ENCODE data around the gene FITM2. TPM values are rescaled to one million over a fixed set of nuclear protein-coding genes. Genes with fewer than 3 reads are reported as not detected.

Gene FITM2
- total RNA-seq, 1 donor from 2014 or later: 8.9 TPM

DNA sequence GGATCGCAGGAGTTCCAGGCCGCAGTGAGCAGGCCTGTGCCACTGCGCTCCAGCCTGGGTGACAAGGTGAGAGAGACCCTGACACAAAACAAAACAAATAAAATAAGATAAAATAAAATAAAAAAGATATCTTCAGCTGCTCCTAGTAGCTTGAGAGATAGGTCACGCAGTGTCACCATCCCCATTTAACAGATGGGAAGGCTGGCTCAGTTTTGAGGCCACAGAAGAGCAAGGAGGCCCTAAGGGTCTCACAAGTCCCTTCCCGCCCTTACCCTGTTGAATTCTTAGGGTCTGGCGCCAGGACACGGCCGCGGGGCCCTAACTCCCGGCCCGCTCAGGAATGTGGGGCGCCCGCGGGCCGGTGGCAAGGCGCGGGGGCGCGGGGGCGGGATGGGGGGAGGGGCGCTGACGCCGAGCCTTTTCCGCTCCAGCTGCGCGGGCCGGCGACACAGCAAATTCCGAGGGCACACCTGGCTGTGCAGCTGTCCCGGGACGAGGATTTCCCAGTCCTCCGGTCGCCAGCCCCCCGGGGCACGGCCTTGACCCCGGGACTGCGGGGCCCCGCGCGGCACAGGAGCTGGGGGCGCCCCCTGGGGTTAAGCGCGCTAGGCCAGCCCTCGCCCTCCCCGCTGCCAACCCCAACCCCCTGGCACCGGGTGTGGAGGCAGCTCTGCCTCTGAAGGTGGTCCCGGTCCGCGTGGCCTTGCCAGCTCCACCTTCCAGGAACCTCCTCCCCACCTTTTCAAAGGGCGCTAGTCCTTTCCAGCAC, 15.6 kb upstream of the FITM2 start:
- DNase-seq (ENCODE audit: extremely low spot score, unreplicated experiment): no peak
- peaks cover 17% of the 10 kb centered on the region for H3K27me3 Mint-ChIP-seq (ENCODE audit: unreplicated experiment)
- peaks cover 6% of the 10 kb centered on the region for H3K4me1 Mint-ChIP-seq (ENCODE audit: unreplicated experiment)
- H3K27ac Mint-ChIP-seq (ENCODE audit: unreplicated experiment): no peak overlapping the region
- no peaks in the 10 kb centered on the region for H3K36me3 Mint-ChIP-seq (ENCODE audit: unreplicated experiment)
- no peaks in the 10 kb centered on the region for H3K9me3 Mint-ChIP-seq (ENCODE audit: unreplicated experiment)
- TF ChIP-seq, protein P1, sequence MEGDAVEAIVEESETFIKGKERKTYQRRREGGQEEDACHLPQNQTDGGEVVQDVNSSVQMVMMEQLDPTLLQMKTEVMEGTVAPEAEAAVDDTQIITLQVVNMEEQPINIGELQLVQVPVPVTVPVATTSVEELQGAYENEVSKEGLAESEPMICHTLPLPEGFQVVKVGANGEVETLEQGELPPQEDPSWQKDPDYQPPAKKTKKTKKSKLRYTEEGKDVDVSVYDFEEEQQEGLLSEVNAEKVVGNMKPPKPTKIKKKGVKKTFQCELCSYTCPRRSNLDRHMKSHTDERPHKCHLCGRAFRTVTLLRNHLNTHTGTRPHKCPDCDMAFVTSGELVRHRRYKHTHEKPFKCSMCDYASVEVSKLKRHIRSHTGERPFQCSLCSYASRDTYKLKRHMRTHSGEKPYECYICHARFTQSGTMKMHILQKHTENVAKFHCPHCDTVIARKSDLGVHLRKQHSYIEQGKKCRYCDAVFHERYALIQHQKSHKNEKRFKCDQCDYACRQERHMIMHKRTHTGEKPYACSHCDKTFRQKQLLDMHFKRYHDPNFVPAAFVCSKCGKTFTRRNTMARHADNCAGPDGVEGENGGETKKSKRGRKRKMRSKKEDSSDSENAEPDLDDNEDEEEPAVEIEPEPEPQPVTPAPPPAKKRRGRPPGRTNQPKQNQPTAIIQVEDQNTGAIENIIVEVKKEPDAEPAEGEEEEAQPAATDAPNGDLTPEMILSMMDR (IDR thresholded peaks at IDR 0.05): no peak
- no peak overlapping the region for H3K4me3 Mint-ChIP-seq (ENCODE audit: unreplicated experiment)

DNA sequence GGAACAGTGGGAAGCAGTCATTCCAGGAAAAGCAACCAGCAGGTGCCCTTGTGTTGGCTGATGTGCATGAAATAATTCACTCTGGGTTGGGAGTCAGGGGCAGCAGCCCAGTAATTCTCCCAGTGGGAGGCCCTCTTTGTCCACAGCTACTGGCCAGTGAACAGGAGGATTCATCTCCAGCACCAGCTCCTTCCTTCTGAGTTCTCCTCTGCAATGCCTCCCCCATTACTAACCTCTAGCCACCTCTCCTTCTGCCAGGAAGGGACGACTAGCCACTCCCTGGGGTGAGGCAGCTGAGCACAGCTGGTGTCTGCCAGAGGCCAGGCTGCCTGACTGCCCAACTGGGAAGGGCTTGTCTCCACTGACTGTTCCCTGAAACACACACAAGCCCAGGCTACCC, 13.3 kb upstream of the FITM2 start:
- H3K4me1 Mint-ChIP-seq (ENCODE audit: unreplicated experiment): peaks cover 6% of the 10 kb centered on the region
- no peaks in the 10 kb centered on the region for H3K9me3 Mint-ChIP-seq (ENCODE audit: unreplicated experiment)
- no peak overlapping the region for H3K4me3 Mint-ChIP-seq (ENCODE audit: unreplicated experiment)
- H3K36me3 Mint-ChIP-seq (ENCODE audit: unreplicated experiment): no peaks in the 10 kb centered on the region
- TF ChIP-seq, protein P1 (IDR thresholded peaks at IDR 0.05): no peak
- no peak overlapping the region for H3K27ac Mint-ChIP-seq (ENCODE audit: unreplicated experiment)
- DNase-seq (ENCODE audit: extremely low spot score, unreplicated experiment): no peak
- peaks cover 10% of the 10 kb centered on the region for H3K27me3 Mint-ChIP-seq (ENCODE audit: unreplicated experiment)

DNA sequence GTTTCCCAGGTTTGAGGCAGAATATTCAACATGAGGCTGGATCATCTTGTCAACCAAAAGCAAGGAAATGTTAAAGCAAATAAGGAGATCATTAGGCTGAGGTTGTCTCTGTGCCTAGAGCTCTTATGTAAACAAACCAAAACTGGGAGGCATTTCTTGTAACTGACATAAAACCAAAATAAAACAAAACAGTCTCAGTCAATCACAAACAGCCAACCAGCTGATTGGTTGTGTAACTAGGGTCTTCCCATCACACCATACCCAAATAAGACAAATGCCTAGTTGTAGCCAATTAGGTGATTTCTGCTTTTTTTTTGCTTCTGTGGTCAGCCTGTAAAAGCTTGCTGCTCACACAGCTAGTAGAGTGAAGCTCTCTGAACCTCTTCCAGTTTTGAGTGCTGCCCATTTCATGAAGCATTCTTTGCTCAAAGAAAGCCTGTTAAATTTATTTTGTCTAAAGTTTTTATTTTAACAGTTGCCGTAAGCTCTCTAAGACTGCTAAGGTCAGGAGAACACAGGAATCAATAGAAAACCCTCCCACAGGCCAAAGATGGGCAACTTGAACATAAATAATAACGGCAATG, 8.9 kb upstream of the FITM2 start:
- no peak for DNase-seq (ENCODE audit: extremely low spot score, unreplicated experiment)
- TF ChIP-seq, protein P1 (IDR thresholded peaks at IDR 0.05): no peak

DNA sequence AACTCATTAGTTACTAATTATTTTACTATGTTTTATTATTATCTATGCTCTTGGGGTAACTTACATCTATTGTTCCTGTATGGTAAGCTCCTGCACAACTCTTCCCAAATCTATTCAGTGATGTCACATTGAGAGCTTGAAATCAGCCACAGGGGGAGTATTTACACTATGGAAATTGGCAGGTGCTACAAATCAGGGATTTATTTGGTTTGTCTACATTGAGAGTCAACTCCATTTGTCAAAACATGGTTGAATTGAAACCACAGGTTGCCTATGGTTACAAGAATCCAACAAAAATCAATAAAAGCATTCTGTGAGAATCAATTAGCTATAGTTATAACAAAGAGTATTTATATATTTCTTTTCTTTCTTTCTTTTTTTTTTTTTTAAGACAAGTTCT, 3.9 kb upstream of the FITM2 start:
- Mint-ChIP-seq H3K27me3 (ENCODE audit: unreplicated experiment) (peaks cover 17% of the 10 kb centered on the region), H3K27ac (ENCODE audit: unreplicated experiment) (no peak overlapping the region), H3K4me3 (ENCODE audit: unreplicated experiment) (no peak overlapping the region), H3K4me1 (ENCODE audit: unreplicated experiment) (peaks cover 11% of the 10 kb centered on the region), H3K36me3 (ENCODE audit: unreplicated experiment) (no peaks in the 10 kb centered on the region), H3K9me3 (ENCODE audit: unreplicated experiment) (no peaks in the 10 kb centered on the region)
- no peak for DNase-seq (ENCODE audit: extremely low spot score, unreplicated experiment)
- TF ChIP-seq, protein P1 (IDR thresholded peaks at IDR 0.05): no peak

More for the DNA sequence above, 8.9 kb upstream of the FITM2 start:
- Mint-ChIP-seq H3K4me3 (ENCODE audit: unreplicated experiment) (no peak overlapping the region), H3K4me1 (ENCODE audit: unreplicated experiment) (peaks cover 5% of the 10 kb centered on the region), H3K27ac (ENCODE audit: unreplicated experiment) (no peak overlapping the region), H3K9me3 (ENCODE audit: unreplicated experiment) (no peaks in the 10 kb centered on the region), H3K27me3 (ENCODE audit: unreplicated experiment) (peaks cover 10% of the 10 kb centered on the region), H3K36me3 (ENCODE audit: unreplicated experiment) (no peaks in the 10 kb centered on the region)

Measured in osteocyte (in vitro differentiated cells).